IgD-negative memory B cell (primary cell): ENCODE measurements around the gene CARM1. TPM values are rescaled to one million over a fixed set of nuclear protein-coding genes. Genes with fewer than 3 reads are reported as not detected.

Source experiments
- H3K27ac Mint-ChIP-seq, 3 donors: one replicate each; pipeline ENCODE4 v1.8.0; 2020 to 2022; ENCODE audit warnings: mild to moderate bottlenecking in 3 of 3, mixed read lengths in 3 of 3, moderate library complexity in 1 of 3
- H3K27me3 Mint-ChIP-seq: one replicate; pipeline ENCODE4 v1.8.0; 2021; ENCODE audit warnings: mixed read lengths
- H3K36me3 Mint-ChIP-seq: one replicate; pipeline ENCODE4 v1.8.0; 2020; ENCODE audit warnings: mild to moderate bottlenecking, mixed read lengths
- H3K4me1 Mint-ChIP-seq, 3 donors: one replicate each; pipeline ENCODE4 v1.8.0; 2020 to 2022; ENCODE audit warnings: mixed read lengths in 3 of 3, mild to moderate bottlenecking in 1 of 3
- H3K4me3 Mint-ChIP-seq, 4 donors: one replicate each; pipeline ENCODE4 v1.8.0; 2020 to 2022; ENCODE audit warnings: mild to moderate bottlenecking in 4 of 4, mixed read lengths in 4 of 4, moderate library complexity in 3 of 4
- H3K9me3 Mint-ChIP-seq, 3 donors: one replicate each; pipeline ENCODE4 v1.8.0; 2020 to 2021; ENCODE audit warnings: mixed read lengths in 3 of 3, mild to moderate bottlenecking in 1 of 3
- polyA plus RNA-seq: library from polyadenylated mRNA; unstranded; fragments of 300-500 nt; fragmentation: Illumina TruSeq; gene quantifications from one replicate; pipeline ENCODE4 v1.2.3, GENCODE V29; 2021

Gene CARM1
- 1.4 TPM for polyA plus RNA-seq

DNA sequence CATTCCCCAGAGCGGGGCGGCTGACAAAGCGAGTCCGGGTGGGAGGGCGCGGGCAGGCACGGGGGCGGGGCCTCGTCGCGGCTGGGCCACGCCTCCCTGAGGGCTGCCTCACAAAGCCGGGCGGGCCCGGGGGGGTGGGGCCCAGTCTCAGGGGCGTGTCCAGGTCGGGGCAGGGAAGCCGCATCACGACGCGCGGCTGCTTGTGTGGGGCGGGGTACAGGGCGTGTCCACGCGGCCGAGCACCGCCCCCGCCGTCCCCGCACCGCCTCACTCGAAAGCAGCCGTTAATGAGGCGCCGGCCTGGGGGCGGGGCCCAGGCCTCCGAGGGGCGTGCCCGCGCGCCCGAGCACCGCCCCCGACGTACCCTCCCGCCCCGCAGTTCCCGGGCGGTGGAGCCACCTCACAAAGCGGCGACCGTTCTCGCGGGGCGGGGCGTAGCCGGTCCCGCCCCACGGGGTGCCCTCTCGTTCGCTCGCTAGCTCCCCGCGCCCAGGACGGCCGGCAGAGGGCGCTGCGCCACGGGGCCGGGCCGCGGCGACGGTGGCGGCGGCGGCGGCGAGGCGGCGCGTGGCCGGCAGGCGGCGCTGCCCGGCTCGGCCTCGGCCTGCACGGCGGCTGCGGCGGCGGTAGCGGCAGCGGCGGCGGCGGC is at the start of gene CARM1:
CARM1 (plus strand) TSS at position 599 of the 649 bp plus-strand sequence. CDS start 150 bp downstream, outside the sequence.
- Mint-ChIP-seq H3K9me3 (no peaks in the 10 kb centered on the region), H3K27me3 (no peaks in the 10 kb centered on the region)

GRCh38 chr19:10823690-10824089 is 47.7 kb upstream of the CARM1 start:
- H3K27ac Mint-ChIP-seq = no peak overlapping the region
- H3K36me3 Mint-ChIP-seq = peaks cover 13% of the 10 kb centered on the region
- H3K27me3 Mint-ChIP-seq = no peaks in the 10 kb centered on the region
- H3K9me3 Mint-ChIP-seq = no peaks in the 10 kb centered on the region
- peaks cover 0 to 1% (median 0%) of the 10 kb centered on the region in 3 donors for H3K4me1 Mint-ChIP-seq
- no peak overlapping the region for H3K4me3 Mint-ChIP-seq

More for the DNA sequence above, at the start of gene CARM1:
- Mint-ChIP-seq H3K36me3 (peaks cover 4% of the 10 kb centered on the region), H3K4me1 (peaks cover 16 to 28% (median 19%) of the 10 kb centered on the region in 3 donors), H3K4me3 (peak within 1 kb of the TSS; percentile 80 to 94 (median 88)), H3K27ac (peak within 1 kb of the TSS; percentile 61 to 92 (median 86))

DNA sequence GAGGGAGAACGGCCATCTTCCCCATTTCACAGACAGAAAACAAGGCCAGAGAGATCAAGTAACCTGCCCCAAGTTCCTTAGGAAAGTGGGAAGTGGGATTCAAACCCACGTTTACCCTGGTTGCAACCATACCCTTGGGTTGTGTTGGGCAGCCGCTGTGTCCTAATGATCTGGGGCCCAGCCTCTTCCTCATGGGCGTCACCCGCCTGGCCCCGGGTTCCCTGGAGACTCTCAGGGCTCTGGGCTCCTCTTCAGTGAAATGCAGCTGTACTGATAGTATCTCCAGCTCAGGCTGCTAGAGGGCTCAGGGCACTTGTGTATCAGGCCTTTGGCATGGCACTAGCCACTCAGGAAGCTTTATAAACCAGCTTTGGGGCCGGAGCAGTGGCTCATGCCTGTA is 45.1 kb upstream of the CARM1 start:
- no peaks in the 10 kb centered on the region for H3K27me3 Mint-ChIP-seq
- H3K4me1 Mint-ChIP-seq = no peaks in the 10 kb centered on the region
- H3K36me3 Mint-ChIP-seq = peaks cover 5% of the 10 kb centered on the region
- no peak overlapping the region for H3K4me3 Mint-ChIP-seq
- no peaks in the 10 kb centered on the region for H3K9me3 Mint-ChIP-seq
- no peak overlapping the region for H3K27ac Mint-ChIP-seq

- H3K9me3 Mint-ChIP-seq = no peaks in the 10 kb centered on the region
- H3K27ac Mint-ChIP-seq = peak overlapping the region in 1 of 3 donors; percentile 74
- peaks cover 5% of the 10 kb centered on the region for H3K36me3 Mint-ChIP-seq
- no peaks in the 10 kb centered on the region for H3K4me1 Mint-ChIP-seq
- no peaks in the 10 kb centered on the region for H3K27me3 Mint-ChIP-seq
- no peak overlapping the region for H3K4me3 Mint-ChIP-seq
Measured at GRCh38 chr19:10826846-10827245, 44.5 kb upstream of the CARM1 start.

DNA sequence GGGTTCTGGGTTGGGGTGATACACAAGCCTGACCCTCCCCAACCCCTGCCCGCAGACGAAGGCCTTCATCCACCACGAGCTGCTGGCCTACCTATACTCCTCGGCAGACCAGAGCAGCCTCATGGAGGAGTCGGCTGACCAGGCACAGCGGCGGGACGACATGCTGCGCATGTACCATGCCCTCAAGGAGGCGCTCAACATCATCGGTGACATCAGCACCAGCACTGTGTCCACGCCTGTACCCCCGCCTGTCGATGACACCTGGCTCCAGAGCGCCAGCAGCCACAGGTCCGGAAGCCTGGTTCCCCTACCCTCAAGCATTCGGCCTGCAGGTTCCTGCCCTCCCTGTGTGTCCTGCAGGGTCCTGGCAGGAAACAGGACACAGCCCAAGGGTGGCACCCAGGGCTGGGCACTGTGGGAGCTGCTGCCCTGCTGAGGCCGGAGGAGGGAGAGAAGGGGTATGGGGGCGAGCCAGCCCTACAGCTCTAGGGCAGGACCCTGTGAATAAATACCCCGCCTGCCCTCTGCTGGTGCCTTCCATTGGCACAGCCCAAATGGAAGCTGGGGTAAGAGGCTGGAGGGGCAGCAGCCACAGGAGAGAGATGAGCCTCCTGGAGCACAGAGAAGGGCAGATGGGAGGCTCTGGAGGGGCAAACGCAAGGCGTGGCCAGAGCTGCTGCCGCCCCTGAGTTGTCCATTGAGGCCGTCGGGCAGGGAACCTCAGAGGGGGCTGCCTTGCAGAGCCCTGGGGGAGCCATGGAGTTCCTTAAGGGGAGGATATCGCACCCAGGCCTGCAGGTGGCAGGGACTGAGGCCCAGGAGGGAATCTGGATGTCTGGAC is 42.2 kb upstream of the CARM1 start:
- Mint-ChIP-seq H3K4me1 (no peaks in the 10 kb centered on the region), H3K27me3 (no peaks in the 10 kb centered on the region), H3K9me3 (no peaks in the 10 kb centered on the region), H3K36me3 (peaks cover 5% of the 10 kb centered on the region), H3K27ac (peak overlapping the region in 1 of 3 donors; percentile 86), H3K4me3 (no peak overlapping the region)

- Mint-ChIP-seq H3K4me1 (no peaks in the 10 kb centered on the region), H3K36me3 (peaks cover 5% of the 10 kb centered on the region), H3K27me3 (no peaks in the 10 kb centered on the region), H3K9me3 (no peaks in the 10 kb centered on the region), H3K27ac (no peak overlapping the region), H3K4me3 (peak overlapping the region in 1 of 4 donors; percentile 45)
Measured at GRCh38 chr19:10829967-10830366, 41.4 kb upstream of the CARM1 start.

- Mint-ChIP-seq H3K27me3 (no peaks in the 10 kb centered on the region), H3K27ac (no peak overlapping the region), H3K4me1 (peaks cover 0 to under 1% (median under 1%) of the 10 kb centered on the region in 3 donors), H3K36me3 (peaks cover 4% of the 10 kb centered on the region), H3K4me3 (peak overlapping the region in 1 of 4 donors; percentile 45), H3K9me3 (no peaks in the 10 kb centered on the region)
Measured at GRCh38 chr19:10830370-10830769, 41.0 kb upstream of the CARM1 start.

DNA sequence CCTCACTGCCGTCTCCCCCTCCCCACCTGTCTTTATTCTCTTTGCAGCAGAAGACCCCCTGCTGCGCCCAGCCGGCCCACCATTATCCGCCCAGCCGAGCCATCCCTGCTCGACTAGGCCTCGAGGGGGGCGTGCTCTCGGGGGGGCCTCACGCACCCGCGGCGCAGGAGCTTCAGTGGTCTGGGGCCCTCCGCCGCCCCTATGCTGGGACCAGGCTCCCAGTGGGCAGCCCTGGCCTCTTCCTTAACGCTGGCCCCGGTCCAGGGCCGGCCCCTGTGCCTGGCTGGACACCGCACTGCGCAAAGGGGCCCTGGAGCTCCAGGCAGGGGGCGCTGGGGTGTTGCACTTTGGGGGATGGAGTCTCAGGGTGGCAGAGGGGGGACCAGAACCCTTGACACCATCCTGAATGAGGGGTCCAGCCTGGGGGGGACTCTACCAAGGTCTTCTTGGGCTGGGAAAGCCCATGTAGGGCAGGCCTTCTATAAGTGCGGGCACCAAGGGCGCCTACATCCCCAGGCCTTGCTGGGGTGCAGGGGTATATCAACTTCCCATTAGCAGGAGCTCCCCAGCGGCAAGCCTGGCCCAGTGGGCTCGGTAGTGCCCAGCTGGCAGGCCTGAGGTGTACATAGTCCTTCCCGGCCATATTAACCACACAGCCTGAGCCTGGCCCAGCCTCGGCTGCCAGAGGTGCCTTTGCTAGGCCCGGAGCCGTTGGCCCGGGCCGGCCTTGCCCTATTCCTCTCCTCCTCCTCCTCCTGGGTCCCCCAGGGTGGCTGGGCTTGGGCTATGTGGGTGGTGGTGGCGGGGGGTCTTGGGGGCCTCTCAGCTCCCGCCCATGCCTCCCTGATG is 40.2 kb upstream of the CARM1 start:
- Mint-ChIP-seq H3K4me3 (no peak overlapping the region), H3K27me3 (no peaks in the 10 kb centered on the region), H3K27ac (no peak overlapping the region), H3K9me3 (no peaks in the 10 kb centered on the region), H3K36me3 (peaks cover 4% of the 10 kb centered on the region), H3K4me1 (peaks cover 1 to 3% (median 3%) of the 10 kb centered on the region in 3 donors)

DNA sequence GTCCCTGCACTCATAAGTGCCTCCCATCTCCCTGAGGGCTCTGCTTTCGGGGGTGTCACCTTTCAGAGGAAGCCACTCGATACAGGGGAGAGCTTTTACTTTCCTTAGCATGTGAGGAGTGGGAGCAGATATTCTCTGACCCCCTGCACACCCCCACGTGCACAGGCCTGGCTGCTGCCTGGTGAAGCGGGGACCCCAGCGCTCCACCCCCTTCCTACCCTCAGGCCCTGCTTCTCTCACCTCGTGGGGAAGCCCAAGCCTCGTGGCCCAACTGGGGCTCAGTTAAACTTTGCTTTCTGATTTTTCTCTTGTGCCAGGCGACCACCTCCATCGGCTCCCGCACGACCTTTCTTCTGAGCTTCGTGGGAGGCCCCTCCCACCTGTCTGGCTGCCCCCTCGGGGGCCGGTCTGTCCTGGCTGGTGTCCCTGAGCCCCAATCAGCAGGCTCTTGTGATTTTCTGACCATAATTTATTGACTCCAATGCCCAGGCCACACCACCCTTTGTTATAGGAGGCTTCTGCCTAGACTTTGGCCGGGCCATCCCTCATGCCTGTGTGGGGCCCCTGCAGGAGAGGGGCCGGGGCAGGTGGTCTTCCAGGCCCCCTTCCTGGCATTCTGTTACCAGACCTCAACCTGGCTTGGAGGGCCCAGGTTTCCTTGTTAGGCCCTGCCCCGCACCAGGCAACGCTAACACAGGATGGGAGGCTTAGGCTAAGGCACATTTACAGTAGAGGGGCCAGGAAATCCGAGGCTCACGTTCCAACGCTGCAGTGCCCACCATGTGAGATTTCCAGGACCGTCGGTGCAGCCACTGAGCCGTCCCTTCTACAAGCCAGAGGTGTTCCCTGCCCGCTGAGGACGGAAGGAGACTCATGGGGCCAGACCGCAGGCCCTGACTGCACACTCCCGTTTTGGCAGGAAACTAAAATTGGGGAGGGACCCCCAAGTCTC is 39.1 kb upstream of the CARM1 start:
- H3K9me3 Mint-ChIP-seq = peaks cover 0 to 6% (median 1%) of the 10 kb centered on the region in 3 donors
- peaks cover 6 to 8% (median 7%) of the 10 kb centered on the region in 3 donors for H3K4me1 Mint-ChIP-seq
- H3K36me3 Mint-ChIP-seq = peaks cover 2% of the 10 kb centered on the region
- H3K27ac Mint-ChIP-seq = peak overlapping the region in 1 of 3 donors; percentile 31
- no peak overlapping the region for H3K4me3 Mint-ChIP-seq
- no peaks in the 10 kb centered on the region for H3K27me3 Mint-ChIP-seq

GRCh38 chr19:10832939-10833296 is 38.4 kb upstream of the CARM1 start:
- Mint-ChIP-seq H3K36me3 (peaks cover 2% of the 10 kb centered on the region), H3K27ac (peak overlapping the region in 2 of 3 donors; percentile 31 to 59), H3K9me3 (peaks cover 0 to 6% (median 1%) of the 10 kb centered on the region in 3 donors), H3K27me3 (no peaks in the 10 kb centered on the region), H3K4me1 (peaks cover 6 to 8% (median 7%) of the 10 kb centered on the region in 3 donors), H3K4me3 (no peak overlapping the region)

GRCh38 chr19:10835089-10835753 is 36.1 kb upstream of the CARM1 start:
- H3K27me3 Mint-ChIP-seq = peaks cover 2% of the 10 kb centered on the region
- peaks cover 2 to 10% (median 4%) of the 10 kb centered on the region in 3 donors for H3K9me3 Mint-ChIP-seq
- H3K27ac Mint-ChIP-seq = peak overlapping the region; percentile 89 to 100 (median 99)
- H3K4me1 Mint-ChIP-seq = peaks cover 7 to 15% (median 10%) of the 10 kb centered on the region in 3 donors
- H3K4me3 Mint-ChIP-seq = peak overlapping the region; percentile 92 to 99 (median 97)
- peaks cover 2% of the 10 kb centered on the region for H3K36me3 Mint-ChIP-seq

- peaks cover 2% of the 10 kb centered on the region for H3K27me3 Mint-ChIP-seq
- H3K4me1 Mint-ChIP-seq = peaks cover 7 to 17% (median 10%) of the 10 kb centered on the region in 3 donors
- peak within 1 kb of the TSS; percentile 89 to 100 (median 99) for H3K27ac Mint-ChIP-seq
- peak within 1 kb of the TSS; percentile 92 to 99 (median 97) for H3K4me3 Mint-ChIP-seq
- H3K9me3 Mint-ChIP-seq = peaks cover 2 to 10% (median 4%) of the 10 kb centered on the region in 3 donors
- peaks cover 2% of the 10 kb centered on the region for H3K36me3 Mint-ChIP-seq
Measured at GRCh38 chr19:10835754-10836478, 35.4 kb upstream of the CARM1 start, which contains the start of gene TMED1. Gene TMED1, minus strand, starts transcription at chr19:10836212. Its CDS starts 21 bp downstream, at chr19:10836191.
